SK-N-SH (cell line): ENCODE results near the gene ISG20.

Source experiments
- ELF1 ChIP-seq: IDR thresholded peaks from 2 replicates; pipeline ENCODE4 v1.4.0; 2012
- FOSL2 ChIP-seq: IDR thresholded peaks from 2 replicates; pipeline ENCODE4 v1.4.0; 2012; ENCODE audit warnings: low read depth, mild to moderate bottlenecking, moderate library complexity, borderline replicate concordance
- FOXM1 ChIP-seq: IDR thresholded peaks from 2 replicates; pipeline ENCODE4 v1.4.0; 2012; ENCODE audit warnings: low read depth, mild to moderate bottlenecking
- GABPA ChIP-seq: IDR thresholded peaks from 2 replicates; pipeline ENCODE4 v1.4.0; 2012; ENCODE audit warnings: low read depth, mild to moderate bottlenecking
- POLR2AphosphoS5 ChIP-seq: IDR thresholded peaks from 2 replicates; pipeline ENCODE4 v1.6.1; 2012; ENCODE audit warnings: low read depth, low read length
- RAD21 ChIP-seq: IDR thresholded peaks from 2 replicates; pipeline ENCODE4 v1.6.1; 2012; ENCODE audit warnings: mild to moderate bottlenecking, low read length
- RXRA ChIP-seq: IDR thresholded peaks from 2 replicates; pipeline ENCODE4 v1.4.0; 2012; ENCODE audit warnings: low read depth, mild to moderate bottlenecking, borderline replicate concordance
- YY1 ChIP-seq: IDR thresholded peaks from 2 replicates; pipeline ENCODE4 v1.4.0; 2012; ENCODE audit warnings: low read depth, mild to moderate bottlenecking
- TF ChIP-seq, protein P1 (sequence below): fragments of 200-600 bp; sonication (generic); IDR thresholded peaks from 2 replicates; pipeline ENCODE4 v1.6.1; 2017; ENCODE audit warnings: antibody characterized with exemption, mild to moderate bottlenecking, moderate library complexity
- TF ChIP-seq, protein P2 (sequence below): fragments of 150-350 bp; IDR thresholded peaks from 2 replicates; pipeline ENCODE4 v1.6.1; 2017; ENCODE audit warnings: antibody characterized with exemption, low read length, low read depth, borderline replicate concordance
- TF ChIP-seq, protein P3 (sequence below): IDR thresholded peaks from 2 replicates; pipeline ENCODE4 v1.4.0; 2012; ENCODE audit warnings: low read depth

DNA sequence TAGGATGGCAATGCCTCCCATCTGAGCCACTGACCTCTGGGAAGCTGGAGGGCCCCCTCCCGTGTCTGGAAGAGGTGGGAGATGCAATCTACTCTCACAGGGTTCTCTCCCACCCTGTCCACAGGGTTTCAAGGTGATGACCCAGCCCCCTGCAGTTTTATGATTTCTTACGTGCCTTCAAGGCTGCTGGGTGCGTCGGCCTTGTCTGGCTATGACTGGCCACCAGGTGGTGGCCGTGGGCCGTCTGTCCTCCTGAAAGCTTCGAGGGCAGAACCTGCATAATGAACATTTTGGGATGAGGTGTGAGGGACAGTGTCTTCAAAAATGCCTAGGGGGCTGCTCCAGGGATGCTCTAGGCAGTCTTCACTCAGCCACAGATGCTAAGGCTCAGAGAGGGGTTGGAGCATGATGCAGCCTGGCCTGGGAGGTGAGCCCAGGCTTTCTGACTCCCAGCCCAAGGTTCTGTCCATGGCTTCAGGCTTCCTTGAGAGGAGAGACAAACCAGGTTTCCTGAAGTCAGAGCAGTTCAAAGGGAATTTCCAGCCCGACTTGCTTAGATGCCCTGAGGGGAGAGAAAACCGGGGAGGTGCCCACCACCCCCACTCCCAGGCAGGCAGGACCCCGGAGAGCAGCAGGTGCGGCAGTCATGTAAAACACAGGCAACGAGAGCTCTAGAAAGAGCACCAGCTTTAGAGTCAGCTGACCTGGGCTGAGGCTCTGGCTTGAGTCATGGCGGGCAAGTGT is 18.7 kb downstream of the ISG20 start:
- TF ChIP-seq, protein P1, sequence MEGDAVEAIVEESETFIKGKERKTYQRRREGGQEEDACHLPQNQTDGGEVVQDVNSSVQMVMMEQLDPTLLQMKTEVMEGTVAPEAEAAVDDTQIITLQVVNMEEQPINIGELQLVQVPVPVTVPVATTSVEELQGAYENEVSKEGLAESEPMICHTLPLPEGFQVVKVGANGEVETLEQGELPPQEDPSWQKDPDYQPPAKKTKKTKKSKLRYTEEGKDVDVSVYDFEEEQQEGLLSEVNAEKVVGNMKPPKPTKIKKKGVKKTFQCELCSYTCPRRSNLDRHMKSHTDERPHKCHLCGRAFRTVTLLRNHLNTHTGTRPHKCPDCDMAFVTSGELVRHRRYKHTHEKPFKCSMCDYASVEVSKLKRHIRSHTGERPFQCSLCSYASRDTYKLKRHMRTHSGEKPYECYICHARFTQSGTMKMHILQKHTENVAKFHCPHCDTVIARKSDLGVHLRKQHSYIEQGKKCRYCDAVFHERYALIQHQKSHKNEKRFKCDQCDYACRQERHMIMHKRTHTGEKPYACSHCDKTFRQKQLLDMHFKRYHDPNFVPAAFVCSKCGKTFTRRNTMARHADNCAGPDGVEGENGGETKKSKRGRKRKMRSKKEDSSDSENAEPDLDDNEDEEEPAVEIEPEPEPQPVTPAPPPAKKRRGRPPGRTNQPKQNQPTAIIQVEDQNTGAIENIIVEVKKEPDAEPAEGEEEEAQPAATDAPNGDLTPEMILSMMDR = peak; percentile 83
- TF ChIP-seq RXRA (no peak), FOSL2 (no peak), GABPA (no peak), RAD21 (peak; percentile 88), YY1 (no peak), FOXM1 (no peak), ELF1 (no peak), POLR2AphosphoS5 (no peak)
- TF ChIP-seq, protein P2, sequence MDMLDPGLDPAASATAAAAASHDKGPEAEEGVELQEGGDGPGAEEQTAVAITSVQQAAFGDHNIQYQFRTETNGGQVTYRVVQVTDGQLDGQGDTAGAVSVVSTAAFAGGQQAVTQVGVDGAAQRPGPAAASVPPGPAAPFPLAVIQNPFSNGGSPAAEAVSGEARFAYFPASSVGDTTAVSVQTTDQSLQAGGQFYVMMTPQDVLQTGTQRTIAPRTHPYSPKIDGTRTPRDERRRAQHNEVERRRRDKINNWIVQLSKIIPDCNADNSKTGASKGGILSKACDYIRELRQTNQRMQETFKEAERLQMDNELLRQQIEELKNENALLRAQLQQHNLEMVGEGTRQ = no peak
- TF ChIP-seq, protein P3, sequence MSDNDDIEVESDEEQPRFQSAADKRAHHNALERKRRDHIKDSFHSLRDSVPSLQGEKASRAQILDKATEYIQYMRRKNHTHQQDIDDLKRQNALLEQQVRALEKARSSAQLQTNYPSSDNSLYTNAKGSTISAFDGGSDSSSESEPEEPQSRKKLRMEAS = no peak
